Lower lobe of right lung (tissue), 2 donors: ENCODE measurements around the gene EXOC7. TPM values are rescaled to one million over a fixed set of nuclear protein-coding genes. Genes with fewer than 3 reads are reported as not detected.
A peak's percentile ranks its signal among the peaks of the same experiment; 100 is the strongest.

Experiments
- ATAC-seq, 2 donors: fragments of 200-7000 bp; cut with Tn5 transposase; one replicate each; pipeline ENCODE4 v1.9.1; 2020 to 2022; ENCODE audit warnings: mild to moderate bottlenecking in 2 of 2, moderate library complexity in 2 of 2
- DNase-seq: peaks from one replicate; pipeline ENCODE4 v3.0.0-alpha.2; 2020
- H3K27ac ChIP-seq: fragments of 200-600 bp; one replicate; pipeline ENCODE4 v1.8.0; 2022
- H3K27me3 ChIP-seq: fragments of 200-600 bp; one replicate; pipeline ENCODE4 v1.8.0; 2022; ENCODE audit warnings: low read depth
- H3K36me3 ChIP-seq: fragments of 200-600 bp; one replicate; pipeline ENCODE4 v1.8.0; 2022; ENCODE audit warnings: mild to moderate bottlenecking
- H3K4me1 ChIP-seq: fragments of 200-600 bp; one replicate; pipeline ENCODE4 v1.8.0; 2022
- H3K4me3 ChIP-seq: fragments of 200-600 bp; one replicate; pipeline ENCODE4 v1.8.0; 2022; ENCODE audit warnings: mild to moderate bottlenecking
- H3K9me3 ChIP-seq: fragments of 200-600 bp; one replicate; pipeline ENCODE4 v1.8.0; 2022
- CTCF ChIP-seq: fragments of 200-600 bp; IDR thresholded peaks from one replicate; pipeline ENCODE4 v1.8.0; 2022; ENCODE audit warnings: antibody characterized with exemption, mild to moderate bottlenecking
- intact Hi-C: fragments of 100-400 bp; cut with DNase I; formaldehyde crosslinking; loops from one replicate; pipeline ENCODE4 v1.11.0; 2022
- total RNA-seq: library from RNA; stranded (reverse); fragmentation: NEBNext Ultra II Directional; extraction: Animal tissue kit (Norgen Biotek cat#: 25700); gene quantifications from one replicate; pipeline ENCODE4 v1.2.1, GENCODE V29; 2021
- donor health status: DM: no; HTN: yes; CAD: no; lungs with severe emphysema.

EXOC7 gene
- total RNA-seq, 1 donor from 2014 or later = 118 TPM

GRCh38 chr17:76142585-76143041 lies 39.0 kb upstream of the EXOC7 start:
- no peak for ATAC-seq
- Histone ChIP-seq H3K27ac (no peak overlapping the region), H3K27me3 (peaks cover 25% of the 10 kb centered on the region), H3K4me1 (peaks cover 64% of the 10 kb centered on the region), H3K4me3 (no peak overlapping the region), H3K36me3 (no peaks in the 10 kb centered on the region), H3K9me3 (no peaks in the 10 kb centered on the region)
- DNase-seq = no peak
- intact Hi-C loops = no loop called here
- no peak for TF ChIP-seq CTCF

- Histone ChIP-seq H3K27me3 (peaks cover 30% of the 10 kb centered on the region), H3K27ac (no peak overlapping the region), H3K36me3 (no peaks in the 10 kb centered on the region), H3K9me3 (no peaks in the 10 kb centered on the region), H3K4me1 (peaks cover 59% of the 10 kb centered on the region), H3K4me3 (no peak overlapping the region)
- no peak for DNase-seq
- no peak for TF ChIP-seq CTCF
- ATAC-seq = no peak
- intact Hi-C loops = no loop called here
These were observed 38.5 kb upstream of the EXOC7 start for GRCh38 chr17:76142039-76142584.

GRCh38 chr17:76141212-76142038 lies 37.8 kb upstream of the EXOC7 start, which contains the start of gene FOXJ1:
Gene FOXJ1, minus strand, starts transcription at chr17:76141245. Its CDS starts 850 bp downstream, at chr17:76140395.
- intact Hi-C loops = no loop called here
- ATAC-seq (peak; percentile 86 to 94), DNase-seq (peak; percentile 94)
- no peak for TF ChIP-seq CTCF
- Histone ChIP-seq H3K27ac (no peak within 1 kb of the TSS), H3K36me3 (no peaks in the 10 kb centered on the region), H3K4me3 (peak within 1 kb of the TSS; percentile 63), H3K27me3 (peaks cover 34% of the 10 kb centered on the region), H3K4me1 (peaks cover 57% of the 10 kb centered on the region), H3K9me3 (no peaks in the 10 kb centered on the region)

GRCh38 chr17:76140661-76141211 lies 37.1 kb upstream of the EXOC7 start:
- DNase-seq = no peak
- H3K4me1 ChIP-seq = peaks cover 50% of the 10 kb centered on the region
- no peak for TF ChIP-seq CTCF
- H3K9me3 ChIP-seq = no peaks in the 10 kb centered on the region
- H3K36me3 ChIP-seq = no peaks in the 10 kb centered on the region
- intact Hi-C loops = no loop called here
- H3K27me3 ChIP-seq = peaks cover 37% of the 10 kb centered on the region
- no peak for ATAC-seq
- no peak overlapping the region for H3K27ac ChIP-seq
- H3K4me3 ChIP-seq = peak overlapping the region; percentile 63

GRCh38 chr17:76139801-76140660 lies 36.4 kb upstream of the EXOC7 start:
- peak; percentile 70 to 75 for ATAC-seq
- intact Hi-C loops = no loop called here
- DNase-seq = peak; percentile 69
- H3K4me1 ChIP-seq = peaks cover 45% of the 10 kb centered on the region
- H3K27me3 ChIP-seq = peaks cover 42% of the 10 kb centered on the region
- TF ChIP-seq CTCF = no peak
- H3K4me3 ChIP-seq = peak overlapping the region; percentile 63
- H3K36me3 ChIP-seq = no peaks in the 10 kb centered on the region
- H3K27ac ChIP-seq = no peak overlapping the region
- no peaks in the 10 kb centered on the region for H3K9me3 ChIP-seq
